Measurements from ENCODE around the gene TLDC2.

Gene TLDC2

GRCh38 chr20:36830791-36831691 is 44.9 kb upstream of the TLDC2 start:
- Histone ChIP-seq H3K4me3 (replicated peaks; ENCODE audit: insufficient read depth, low read length) (no peak overlapping the region), H3K27ac (replicated peaks) (no peak overlapping the region), H3K27me3 (ENCODE audit: insufficient read depth, poor library complexity, severe bottlenecking) (no peaks in the 10 kb centered on the region)
- TF ChIP-seq, protein P1, sequence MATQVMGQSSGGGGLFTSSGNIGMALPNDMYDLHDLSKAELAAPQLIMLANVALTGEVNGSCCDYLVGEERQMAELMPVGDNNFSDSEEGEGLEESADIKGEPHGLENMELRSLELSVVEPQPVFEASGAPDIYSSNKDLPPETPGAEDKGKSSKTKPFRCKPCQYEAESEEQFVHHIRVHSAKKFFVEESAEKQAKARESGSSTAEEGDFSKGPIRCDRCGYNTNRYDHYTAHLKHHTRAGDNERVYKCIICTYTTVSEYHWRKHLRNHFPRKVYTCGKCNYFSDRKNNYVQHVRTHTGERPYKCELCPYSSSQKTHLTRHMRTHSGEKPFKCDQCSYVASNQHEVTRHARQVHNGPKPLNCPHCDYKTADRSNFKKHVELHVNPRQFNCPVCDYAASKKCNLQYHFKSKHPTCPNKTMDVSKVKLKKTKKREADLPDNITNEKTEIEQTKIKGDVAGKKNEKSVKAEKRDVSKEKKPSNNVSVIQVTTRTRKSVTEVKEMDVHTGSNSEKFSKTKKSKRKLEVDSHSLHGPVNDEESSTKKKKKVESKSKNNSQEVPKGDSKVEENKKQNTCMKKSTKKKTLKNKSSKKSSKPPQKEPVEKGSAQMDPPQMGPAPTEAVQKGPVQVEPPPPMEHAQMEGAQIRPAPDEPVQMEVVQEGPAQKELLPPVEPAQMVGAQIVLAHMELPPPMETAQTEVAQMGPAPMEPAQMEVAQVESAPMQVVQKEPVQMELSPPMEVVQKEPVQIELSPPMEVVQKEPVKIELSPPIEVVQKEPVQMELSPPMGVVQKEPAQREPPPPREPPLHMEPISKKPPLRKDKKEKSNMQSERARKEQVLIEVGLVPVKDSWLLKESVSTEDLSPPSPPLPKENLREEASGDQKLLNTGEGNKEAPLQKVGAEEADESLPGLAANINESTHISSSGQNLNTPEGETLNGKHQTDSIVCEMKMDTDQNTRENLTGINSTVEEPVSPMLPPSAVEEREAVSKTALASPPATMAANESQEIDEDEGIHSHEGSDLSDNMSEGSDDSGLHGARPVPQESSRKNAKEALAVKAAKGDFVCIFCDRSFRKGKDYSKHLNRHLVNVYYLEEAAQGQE (IDR thresholded peaks at IDR 0.05; ENCODE audit: insufficient replicate concordance, low read depth) = no peak
- no peak for TF ChIP-seq GABPA (IDR thresholded peaks at IDR 0.05; ENCODE audit: low read depth)
- no peak for TF ChIP-seq SPI1 (IDR thresholded peaks at IDR 0.05; ENCODE audit: borderline replicate concordance, low read depth)
- no peak for TF ChIP-seq POLR2AphosphoS5 (IDR thresholded peaks at IDR 0.05; ENCODE audit: low read depth)
- TF ChIP-seq, protein P2, sequence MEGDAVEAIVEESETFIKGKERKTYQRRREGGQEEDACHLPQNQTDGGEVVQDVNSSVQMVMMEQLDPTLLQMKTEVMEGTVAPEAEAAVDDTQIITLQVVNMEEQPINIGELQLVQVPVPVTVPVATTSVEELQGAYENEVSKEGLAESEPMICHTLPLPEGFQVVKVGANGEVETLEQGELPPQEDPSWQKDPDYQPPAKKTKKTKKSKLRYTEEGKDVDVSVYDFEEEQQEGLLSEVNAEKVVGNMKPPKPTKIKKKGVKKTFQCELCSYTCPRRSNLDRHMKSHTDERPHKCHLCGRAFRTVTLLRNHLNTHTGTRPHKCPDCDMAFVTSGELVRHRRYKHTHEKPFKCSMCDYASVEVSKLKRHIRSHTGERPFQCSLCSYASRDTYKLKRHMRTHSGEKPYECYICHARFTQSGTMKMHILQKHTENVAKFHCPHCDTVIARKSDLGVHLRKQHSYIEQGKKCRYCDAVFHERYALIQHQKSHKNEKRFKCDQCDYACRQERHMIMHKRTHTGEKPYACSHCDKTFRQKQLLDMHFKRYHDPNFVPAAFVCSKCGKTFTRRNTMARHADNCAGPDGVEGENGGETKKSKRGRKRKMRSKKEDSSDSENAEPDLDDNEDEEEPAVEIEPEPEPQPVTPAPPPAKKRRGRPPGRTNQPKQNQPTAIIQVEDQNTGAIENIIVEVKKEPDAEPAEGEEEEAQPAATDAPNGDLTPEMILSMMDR (IDR thresholded peaks at IDR 0.05; ENCODE audit: insufficient read depth, low read length) = no peak
- DNase-seq (ENCODE audit: low read depth in 1 of 2, low spot score in 1 of 2) = no peak

DNA sequence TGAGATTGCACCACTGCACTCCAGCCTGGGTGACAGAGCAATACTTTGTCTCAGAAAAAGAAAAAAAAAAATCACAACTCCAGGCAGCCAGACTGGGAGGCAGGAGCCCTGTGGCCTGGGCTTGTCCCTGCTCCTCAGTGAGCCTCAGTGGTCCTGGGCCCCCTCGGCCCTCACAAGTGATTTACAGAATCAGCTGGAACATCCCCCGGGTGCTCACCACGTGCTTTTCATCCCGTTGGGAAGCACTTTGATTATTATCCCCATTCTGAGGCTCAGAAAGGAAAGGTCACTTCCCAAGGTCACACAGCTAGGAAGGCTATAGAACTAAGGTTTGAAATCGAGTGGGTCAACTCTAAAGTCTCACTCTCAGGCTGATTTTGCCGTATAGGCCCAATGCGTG is 43.1 kb upstream of the TLDC2 start:
- TF ChIP-seq POLR2AphosphoS5 (IDR thresholded peaks at IDR 0.05; ENCODE audit: low read depth) (no peak), GABPA (IDR thresholded peaks at IDR 0.05; ENCODE audit: low read depth) (no peak), SPI1 (IDR thresholded peaks at IDR 0.05; ENCODE audit: borderline replicate concordance, low read depth) (no peak)
- TF ChIP-seq, protein P2 (IDR thresholded peaks at IDR 0.05; ENCODE audit: insufficient read depth, low read length) = no peak
- TF ChIP-seq, protein P1 (IDR thresholded peaks at IDR 0.05; ENCODE audit: insufficient replicate concordance, low read depth) = no peak
- Histone ChIP-seq H3K27ac (replicated peaks) (no peak overlapping the region), H3K27me3 (ENCODE audit: insufficient read depth, poor library complexity, severe bottlenecking) (no peaks in the 10 kb centered on the region), H3K4me3 (replicated peaks; ENCODE audit: insufficient read depth, low read length) (no peak overlapping the region)
- no peak for DNase-seq (ENCODE audit: low read depth in 1 of 2, low spot score in 1 of 2)

- TF ChIP-seq, protein P1 (IDR thresholded peaks at IDR 0.05; ENCODE audit: insufficient replicate concordance, low read depth) = no peak
- TF ChIP-seq GABPA (IDR thresholded peaks at IDR 0.05; ENCODE audit: low read depth) (no peak), SPI1 (IDR thresholded peaks at IDR 0.05; ENCODE audit: borderline replicate concordance, low read depth) (no peak), POLR2AphosphoS5 (IDR thresholded peaks at IDR 0.05; ENCODE audit: low read depth) (no peak)
- TF ChIP-seq, protein P2 (IDR thresholded peaks at IDR 0.05; ENCODE audit: insufficient read depth, low read length) = no peak
- Histone ChIP-seq H3K27ac (replicated peaks) (no peak overlapping the region), H3K4me3 (replicated peaks; ENCODE audit: insufficient read depth, low read length) (no peak overlapping the region), H3K27me3 (ENCODE audit: insufficient read depth, poor library complexity, severe bottlenecking) (no peaks in the 10 kb centered on the region)
- no peak for DNase-seq (ENCODE audit: low read depth in 1 of 2, low spot score in 1 of 2)
Observed at GRCh38 chr20:36833275-36834020, 42.5 kb upstream of the TLDC2 start.
